Measurements from ENCODE around the gene TTC16. TPM values are rescaled to one million over a fixed set of nuclear protein-coding genes. Genes with fewer than 3 reads are reported as not detected.

Gene TTC16
- total RNA-seq, 3 donors from 2014 or later = 0.31 TPM; not detected in 2

DNA sequence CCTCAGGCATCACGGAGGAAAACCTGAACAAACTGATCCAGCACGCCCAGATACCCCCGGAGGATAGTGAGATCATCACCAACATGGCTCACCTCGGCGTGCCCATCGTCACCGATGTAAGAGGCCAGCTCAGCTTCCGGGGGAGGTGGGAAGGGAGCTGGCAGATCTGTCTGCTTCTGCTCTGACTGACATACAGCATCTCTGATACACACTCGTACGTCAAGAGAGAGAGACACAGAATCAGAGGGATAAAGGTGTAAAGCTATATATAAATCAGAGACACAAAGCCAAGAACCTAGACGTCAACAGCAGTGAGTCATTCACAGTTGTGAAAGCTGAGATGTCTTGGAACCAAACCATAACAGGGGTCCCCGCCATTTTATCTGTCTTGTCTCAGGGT lies 39.2 kb upstream of the TTC16 start:
- no peaks in the 10 kb centered on the region for H3K36me3 ChIP-seq (ENCODE audit: low read depth)

DNA sequence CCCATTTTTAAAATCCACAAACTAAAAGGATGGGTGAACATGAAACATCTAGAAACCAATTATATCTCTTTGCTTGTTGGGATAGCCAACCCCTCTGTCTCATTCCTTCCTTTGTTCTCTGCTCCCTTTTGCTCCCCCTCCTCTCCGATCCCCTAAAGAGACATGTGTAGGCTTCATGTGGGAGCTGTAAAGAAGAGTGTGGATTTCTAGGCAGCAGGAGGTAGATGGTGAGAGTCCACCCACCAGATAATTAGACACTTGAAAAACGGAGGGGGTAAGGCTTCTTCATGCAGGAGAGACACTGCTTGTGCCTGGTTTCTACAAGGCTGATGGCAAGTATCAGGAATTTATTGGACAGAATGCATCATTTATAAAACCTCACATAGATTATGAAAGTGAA lies 36.4 kb upstream of the TTC16 start:
- intact Hi-C loops (cut with DNase I, micrococcal nuclease) = no loop called here
- no peak for TF ChIP-seq CTCF (IDR thresholded peaks at IDR 0.05)
- ATAC-seq (no peak), DNase-seq (no peak)
- no peak overlapping the region for H3K4me3 ChIP-seq
- H3K9me3 ChIP-seq = no peaks in the 10 kb centered on the region
- no peaks in the 10 kb centered on the region for H3K36me3 ChIP-seq (ENCODE audit: low read depth)
- H3K4me1 ChIP-seq (ENCODE audit: low read depth) = no peaks in the 10 kb centered on the region

More for the DNA sequence above, 39.2 kb upstream of the TTC16 start:
- intact Hi-C loops (cut with DNase I, micrococcal nuclease) = no loop called here
- H3K9me3 ChIP-seq = no peaks in the 10 kb centered on the region
- ATAC-seq (no peak), DNase-seq (no peak)
- no peak for TF ChIP-seq CTCF (IDR thresholded peaks at IDR 0.05)
- no peaks in the 10 kb centered on the region for H3K4me1 ChIP-seq (ENCODE audit: low read depth)
- no peak overlapping the region for H3K4me3 ChIP-seq

- H3K4me1 ChIP-seq (ENCODE audit: low read depth) = no peaks in the 10 kb centered on the region
- no peaks in the 10 kb centered on the region for H3K9me3 ChIP-seq
- ATAC-seq = no peak
- H3K36me3 ChIP-seq (ENCODE audit: low read depth) = no peaks in the 10 kb centered on the region
- intact Hi-C loops (cut with DNase I, micrococcal nuclease) = no loop called here
- DNase-seq = no peak
- TF ChIP-seq CTCF (IDR thresholded peaks at IDR 0.05) = no peak
- H3K4me3 ChIP-seq = no peak overlapping the region
These were observed 35.7 kb upstream of the TTC16 start for GRCh38 chr9:127680226-127680625.

- ATAC-seq = no peak
- intact Hi-C loops (cut with DNase I, micrococcal nuclease) = no loop called here
- H3K36me3 ChIP-seq (ENCODE audit: low read depth) = no peaks in the 10 kb centered on the region
- DNase-seq = no peak
- H3K4me3 ChIP-seq = no peak overlapping the region
- TF ChIP-seq CTCF (IDR thresholded peaks at IDR 0.05) = no peak
- no peaks in the 10 kb centered on the region for H3K9me3 ChIP-seq
- no peaks in the 10 kb centered on the region for H3K4me1 ChIP-seq (ENCODE audit: low read depth)
These were observed 35.0 kb upstream of the TTC16 start for GRCh38 chr9:127680846-127681245.

DNA sequence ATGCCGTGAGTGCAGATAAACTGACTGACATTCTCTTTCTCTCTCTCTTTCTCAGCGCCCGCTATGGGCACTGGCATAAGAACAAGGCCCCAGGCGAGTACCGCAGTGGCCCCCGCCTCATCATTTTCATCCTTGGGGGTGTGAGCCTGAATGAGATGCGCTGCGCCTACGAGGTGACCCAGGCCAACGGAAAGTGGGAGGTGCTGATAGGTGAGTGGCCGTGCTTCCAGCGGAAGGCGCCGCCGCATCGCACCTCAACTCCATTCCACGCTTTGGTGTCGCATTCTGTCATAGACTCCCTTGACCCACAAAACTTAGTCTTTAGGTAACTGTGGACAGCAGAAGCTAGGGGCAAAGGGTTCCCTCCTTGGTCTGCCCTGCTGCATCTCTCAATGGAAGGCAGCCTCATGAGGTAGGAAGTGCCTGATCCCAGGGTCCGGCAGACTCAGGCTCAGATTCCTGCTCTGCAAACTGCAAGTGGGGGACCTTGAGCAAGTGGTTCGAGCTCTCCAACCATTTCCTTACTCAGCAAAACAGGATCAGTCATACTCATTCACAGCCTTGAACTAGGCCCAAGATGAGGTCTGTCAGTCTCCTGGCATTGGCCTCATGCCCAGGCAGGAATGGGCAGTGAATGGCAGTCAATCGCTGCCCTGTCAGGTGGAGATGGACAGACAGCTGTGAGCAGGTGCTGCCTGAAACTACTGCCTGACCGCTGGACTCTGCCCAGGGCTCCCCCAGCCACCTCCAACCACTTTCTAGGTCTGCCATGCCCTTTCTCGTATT lies 33.3 kb upstream of the TTC16 start:
- Histone ChIP-seq H3K36me3 (ENCODE audit: low read depth) (no peaks in the 10 kb centered on the region), H3K4me3 (no peak overlapping the region), H3K9me3 (no peaks in the 10 kb centered on the region), H3K4me1 (ENCODE audit: low read depth) (no peaks in the 10 kb centered on the region)
- intact Hi-C loops (cut with DNase I, micrococcal nuclease) = no loop called here
- no peak for TF ChIP-seq CTCF (IDR thresholded peaks at IDR 0.05)
- ATAC-seq (no peak), DNase-seq (no peak)

All from mucosa of descending colon (tissue), 3 donors.